Erythroblast (primary cell): ENCODE data around the gene FAU.
A peak's percentile ranks its signal among the peaks of the same experiment; 100 is the strongest.

Source experiments
- DNase-seq, 2 experiments: peaks; one replicate each; lab custom pipeline; 2025; lab: John Stamatoyannopoulos, UW
- GATA1 ChIP-seq: IDR thresholded peaks from 2 replicates; pipeline ENCODE4 v1.6.1; 2011; ENCODE audit warnings: low read depth, mild to moderate bottlenecking, control low read depth, low read length, moderate library complexity
- POLR2A ChIP-seq: IDR thresholded peaks from 2 replicates; pipeline ENCODE4 v1.6.1; 2011; ENCODE audit warnings: mild to moderate bottlenecking, low read length

The FAU gene

DNA sequence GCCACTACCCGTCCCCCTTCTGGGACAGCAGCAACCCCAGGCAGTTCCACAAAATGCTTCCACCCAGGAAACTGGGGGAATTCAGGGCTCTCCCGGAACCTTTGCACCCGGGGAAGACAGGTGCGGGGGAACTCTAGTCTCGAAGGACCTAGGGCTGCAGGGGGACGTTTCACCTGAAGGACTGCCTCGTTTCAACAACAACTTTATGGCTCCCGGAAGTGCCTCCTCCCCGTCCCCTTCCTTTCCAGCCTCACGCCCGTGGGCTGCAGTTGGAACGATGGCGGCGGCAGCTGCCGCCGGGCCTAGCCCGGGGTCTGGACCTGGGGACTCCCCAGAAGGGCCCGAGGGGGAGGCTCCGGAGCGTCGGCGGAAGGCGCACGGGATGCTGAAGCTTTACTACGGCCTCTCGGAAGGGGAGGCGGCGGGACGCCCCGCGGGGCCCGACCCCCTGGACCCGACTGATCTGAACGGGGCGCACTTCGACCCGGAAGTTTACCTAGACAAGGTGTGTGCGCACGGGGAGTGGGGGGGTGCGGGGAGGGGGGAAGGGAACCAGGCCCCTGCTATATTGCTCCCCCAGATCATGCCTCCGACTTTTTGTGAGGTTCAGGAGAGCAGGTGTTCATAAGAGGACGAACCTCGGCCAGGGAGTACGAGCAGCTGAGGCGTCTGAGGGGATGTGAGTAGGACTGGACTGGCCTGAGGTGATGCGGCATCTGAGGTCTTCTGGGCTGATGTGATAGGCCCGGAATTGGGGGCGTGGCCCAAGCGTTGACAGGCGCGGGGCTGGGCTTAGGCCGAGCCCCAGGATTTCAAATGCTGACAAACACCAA lies 25.7 kb downstream of the FAU start, which contains the start of gene VPS51:
TSS of gene VPS51 (plus strand) at position 241 of the 833 bp plus-strand sequence. CDS start at position 278, 37 bp downstream.
- peak; percentile 97 for DNase-seq
- TF ChIP-seq POLR2A: peak; percentile 80
- no peak for TF ChIP-seq GATA1

DNA sequence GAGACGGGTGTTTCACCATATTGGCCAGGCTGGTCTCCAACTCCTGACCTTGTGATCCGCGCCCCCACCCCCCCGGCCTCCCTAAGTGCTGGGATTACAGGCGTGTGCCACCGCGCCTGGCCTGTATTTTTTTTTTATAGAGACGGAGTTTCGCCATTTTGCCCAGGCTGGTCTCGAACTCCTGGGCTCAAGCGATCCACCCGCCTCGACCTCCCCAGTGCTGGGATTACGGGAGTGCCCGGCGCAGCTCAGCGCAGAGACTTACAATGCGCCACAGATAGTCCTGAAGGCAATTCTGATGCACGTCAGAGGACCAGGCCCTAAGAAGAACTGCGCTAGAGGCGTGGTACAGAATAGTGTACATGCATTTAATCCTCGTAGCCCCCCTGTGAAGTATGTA lies 26.5 kb downstream of the FAU start:
- DNase-seq: no peak
- TF ChIP-seq GATA1: no peak
- TF ChIP-seq POLR2A: no peak

DNA sequence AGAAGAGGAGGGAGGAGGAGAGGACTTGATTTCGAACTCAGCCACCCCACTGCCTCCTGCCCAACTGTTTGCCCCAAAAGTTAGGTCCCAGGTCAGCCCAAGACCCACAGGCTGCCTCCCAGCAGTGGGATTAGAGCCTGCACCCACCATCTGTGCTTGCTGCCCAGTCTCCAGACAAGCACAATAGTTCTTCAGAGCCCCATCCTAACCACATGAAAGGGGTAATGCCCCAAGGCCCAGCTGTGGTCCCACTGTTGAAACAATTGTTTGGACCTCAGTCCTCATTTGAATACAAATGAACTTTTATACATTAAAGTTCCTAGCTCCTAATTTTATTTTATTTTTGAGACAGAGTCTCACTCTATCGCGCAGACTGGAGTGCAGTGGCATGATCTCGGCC lies 31.3 kb downstream of the FAU start:
- TF ChIP-seq POLR2A: no peak
- no peak for TF ChIP-seq GATA1
- no peak for DNase-seq

DNA sequence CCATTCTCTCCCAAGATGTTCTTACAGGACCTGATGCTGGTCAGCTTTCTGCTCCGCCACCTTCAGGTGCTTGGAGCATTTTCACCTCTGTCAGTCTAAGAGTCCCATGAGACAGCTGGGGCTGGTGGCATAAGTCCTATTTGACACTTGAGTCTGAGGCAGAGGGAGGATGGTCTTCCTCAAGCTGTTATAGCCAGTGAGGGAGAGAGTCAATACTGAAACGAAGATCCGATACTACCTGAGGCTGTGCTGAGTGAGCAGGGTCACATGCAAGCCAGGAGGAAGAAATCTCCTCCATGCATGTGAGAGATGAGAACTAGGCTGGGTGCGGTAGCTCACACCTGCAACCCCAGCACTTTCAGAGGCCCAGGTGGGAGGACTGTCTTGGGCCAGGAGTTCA lies 32.3 kb downstream of the FAU start:
- TF ChIP-seq POLR2A: no peak
- no peak for TF ChIP-seq GATA1
- DNase-seq: no peak

DNA sequence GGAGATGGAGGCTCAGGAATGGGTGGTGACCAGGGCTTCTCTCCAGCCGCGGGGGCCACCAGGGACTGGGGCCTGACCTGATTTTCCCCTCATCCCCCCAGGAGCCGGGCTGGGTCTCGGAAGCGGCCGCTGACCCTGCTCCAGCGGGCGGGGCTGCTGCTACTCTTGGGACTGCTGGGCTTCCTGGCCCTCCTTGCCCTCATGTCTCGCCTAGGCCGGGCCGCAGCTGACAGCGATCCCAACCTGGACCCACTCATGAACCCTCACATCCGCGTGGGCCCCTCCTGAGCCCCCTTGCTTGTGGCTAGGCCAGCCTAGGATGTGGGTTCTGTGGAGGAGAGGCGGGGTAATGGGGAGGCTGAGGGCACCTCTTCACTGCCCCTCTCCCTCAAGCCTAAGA lies 34.1 kb downstream of the FAU start:
- TF ChIP-seq GATA1 (no peak), POLR2A (no peak)

DNA sequence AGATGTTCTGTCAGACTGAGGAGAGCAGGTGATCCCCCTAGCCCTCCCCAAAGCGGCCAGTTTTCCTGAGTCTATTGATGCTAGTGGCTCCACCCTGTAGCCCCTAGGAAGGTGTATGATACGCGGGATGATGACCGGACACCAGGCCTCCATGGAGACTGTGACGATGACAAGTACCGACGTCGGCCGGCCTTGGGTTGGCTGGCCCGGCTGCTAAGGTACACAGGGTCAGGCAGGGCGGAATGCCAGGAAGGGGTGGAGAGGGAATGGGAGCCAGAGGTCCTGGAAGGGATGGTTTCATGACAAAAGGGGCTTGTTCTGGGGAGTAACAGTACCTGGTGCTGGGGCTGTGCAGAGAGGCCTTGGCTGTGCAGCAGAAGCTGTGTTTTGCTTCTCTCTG lies 34.7 kb downstream of the FAU start:
- no peak for DNase-seq
- TF ChIP-seq GATA1 (no peak), POLR2A (no peak)

More for the DNA sequence above, 34.1 kb downstream of the FAU start:
- DNase-seq: no peak

DNA sequence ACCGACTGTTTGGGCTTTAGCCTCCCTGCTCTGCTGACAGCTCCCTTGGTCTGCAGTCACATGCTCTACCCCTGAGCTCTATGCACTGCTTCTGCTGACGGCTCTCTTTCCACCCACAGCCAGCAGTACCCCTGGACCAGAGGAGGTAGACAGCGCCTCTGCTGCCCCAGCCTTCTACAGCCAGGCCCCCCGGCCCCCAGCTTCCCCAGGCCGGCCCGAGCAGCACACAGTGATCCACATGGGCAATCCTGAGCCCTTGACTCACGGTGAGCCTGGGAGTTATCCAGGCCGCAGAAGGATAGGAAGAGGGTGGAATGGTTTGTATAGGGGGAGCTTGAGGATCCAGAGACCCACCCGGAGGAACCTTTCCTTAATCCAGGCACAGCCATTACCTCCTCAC lies 35.1 kb downstream of the FAU start:
- TF ChIP-seq GATA1 (no peak), POLR2A (no peak)
- no peak for DNase-seq

DNA sequence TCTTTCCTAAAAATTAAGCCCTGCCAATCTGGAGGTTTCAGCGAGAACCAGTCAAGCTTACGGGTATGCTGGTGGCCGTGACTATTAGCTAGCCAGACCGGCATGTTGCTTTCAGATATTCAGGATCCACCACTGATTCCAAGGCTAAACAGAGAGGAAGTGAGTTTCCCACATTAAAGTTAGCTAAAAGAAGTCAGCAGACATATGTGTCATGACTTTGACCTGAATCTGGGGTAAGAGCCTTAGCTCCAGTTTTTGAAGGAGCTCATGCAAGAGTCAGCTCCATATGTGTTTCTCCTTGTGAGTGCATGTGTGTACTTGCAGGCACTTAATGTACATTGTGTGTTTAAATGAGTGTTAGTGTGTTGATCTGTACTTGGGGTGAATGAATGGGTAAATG lies 36.5 kb downstream of the FAU start:
- DNase-seq: no peak
- TF ChIP-seq GATA1: no peak
- no peak for TF ChIP-seq POLR2A

DNA sequence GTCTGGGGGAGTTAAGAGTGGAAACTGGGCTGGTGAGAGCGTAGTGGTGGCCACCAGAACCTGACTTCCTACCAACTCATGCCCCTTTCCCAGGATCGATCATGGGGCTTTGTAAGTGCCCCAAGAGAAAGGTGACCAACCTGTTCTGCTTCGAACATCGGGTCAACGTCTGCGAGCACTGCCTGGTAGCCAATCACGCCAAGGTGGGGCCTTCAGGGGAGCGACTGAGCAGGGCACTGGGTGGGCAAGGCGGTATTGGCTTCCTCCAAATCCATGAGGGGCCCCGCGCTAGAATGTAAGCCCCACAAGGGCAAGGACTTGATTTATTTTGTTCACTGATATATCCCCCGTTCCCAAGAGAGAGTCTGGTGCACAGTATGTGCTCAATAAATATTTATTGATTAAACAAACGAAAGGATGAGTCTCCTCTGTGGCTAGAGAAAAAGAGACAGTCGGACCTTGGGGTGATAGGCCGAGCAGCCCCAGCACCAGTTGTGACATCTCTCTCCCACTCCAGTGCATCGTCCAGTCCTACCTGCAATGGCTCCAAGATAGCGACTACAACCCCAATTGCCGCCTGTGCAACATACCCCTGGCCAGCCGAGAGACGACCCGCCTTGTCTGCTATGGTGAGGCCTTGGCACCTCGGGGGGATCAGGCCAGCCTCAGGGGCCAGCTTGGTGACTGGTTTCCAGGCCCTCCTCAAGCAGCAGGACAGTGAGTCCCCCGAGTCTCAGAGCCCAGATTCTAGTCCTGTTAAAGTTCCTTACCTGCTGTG lies 37.1 kb downstream of the FAU start:
- TF ChIP-seq POLR2A (no peak), GATA1 (no peak)
- no peak for DNase-seq

DNA sequence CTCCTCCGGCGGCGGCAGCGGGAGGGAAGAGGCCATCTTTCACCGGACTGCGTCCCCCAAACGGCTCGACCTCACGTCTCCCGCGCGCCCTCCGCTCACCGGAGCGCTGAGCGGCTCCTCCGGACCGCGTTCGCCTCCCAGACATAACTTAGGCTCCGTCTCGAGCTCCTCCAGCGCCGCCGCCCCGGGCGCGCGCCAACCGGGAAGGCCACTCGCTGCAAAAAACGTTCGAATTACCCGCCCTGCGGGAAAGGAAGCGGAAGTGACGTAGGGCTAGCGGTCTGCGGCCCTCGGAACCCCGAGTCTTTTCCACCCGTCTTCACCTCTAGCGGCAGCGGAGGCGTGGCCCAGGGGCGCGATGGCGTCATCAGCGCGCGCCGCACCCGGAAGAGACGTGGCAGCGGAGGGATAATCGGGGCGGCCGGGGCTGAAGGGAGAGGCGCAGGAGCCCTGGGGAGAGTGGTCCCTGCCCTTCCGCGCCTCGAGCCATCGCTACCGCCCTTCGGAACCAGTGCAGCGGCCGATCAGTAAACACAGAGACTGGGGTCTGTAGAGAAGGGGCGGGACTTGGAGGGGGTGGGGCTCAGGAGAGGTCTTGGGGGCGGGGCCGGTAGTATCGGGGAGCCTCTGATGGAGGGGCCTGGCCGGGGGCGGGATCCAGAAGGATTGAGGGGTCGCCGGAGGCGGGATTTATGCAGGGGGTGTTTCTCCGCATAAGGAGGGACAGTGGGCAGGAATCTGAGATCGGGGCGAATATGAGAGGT lies 37.9 kb downstream of the FAU start, which contains the start of the genes CDCA5 and ZFPL1:
TSS of gene CDCA5 (minus strand) at position 207 of the 764 bp plus-strand sequence. CDS start at position 145, 62 bp downstream.
TSS of gene ZFPL1 (plus strand) at position 389 of the 764 bp plus-strand sequence. CDS start 477 bp downstream, outside the sequence.
- TF ChIP-seq POLR2A (peak; percentile 93), GATA1 (no peak)
- DNase-seq: peak; percentile 98 to 99

DNA sequence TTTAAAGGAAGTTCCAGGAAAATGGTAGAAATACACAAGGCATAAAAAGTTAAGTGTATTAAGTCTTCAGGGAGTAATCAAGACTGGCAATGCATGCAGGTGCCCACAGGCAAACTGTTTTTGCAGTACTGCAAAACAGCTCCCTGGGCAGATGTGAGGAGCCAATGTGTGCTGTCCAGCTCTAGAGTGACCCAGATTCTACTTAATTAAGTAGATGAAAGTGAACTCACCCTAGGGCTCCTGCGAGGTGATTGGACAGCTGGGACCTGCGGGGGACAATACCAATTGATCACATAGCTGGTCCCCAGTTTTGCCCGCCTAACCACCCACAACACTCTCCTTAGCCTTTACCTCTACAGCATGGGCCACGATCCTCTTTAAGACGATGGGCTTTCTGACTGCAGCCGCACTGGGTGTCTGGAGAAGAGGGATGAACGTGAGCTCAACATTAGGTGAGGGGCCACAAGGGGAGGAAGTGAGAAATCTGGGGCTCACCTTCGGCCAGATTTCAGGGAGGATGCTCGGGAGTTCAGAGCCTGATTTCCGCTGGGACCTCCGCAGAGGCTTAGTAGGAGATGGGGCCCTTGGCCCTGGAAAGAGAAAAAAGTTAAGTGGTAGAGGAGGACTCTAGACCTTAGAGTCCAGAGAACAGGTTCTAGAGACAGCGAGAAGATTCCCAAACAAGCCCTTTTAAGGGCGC lies 38.6 kb downstream of the FAU start:
- peak; percentile 43 to 62 for DNase-seq

DNA sequence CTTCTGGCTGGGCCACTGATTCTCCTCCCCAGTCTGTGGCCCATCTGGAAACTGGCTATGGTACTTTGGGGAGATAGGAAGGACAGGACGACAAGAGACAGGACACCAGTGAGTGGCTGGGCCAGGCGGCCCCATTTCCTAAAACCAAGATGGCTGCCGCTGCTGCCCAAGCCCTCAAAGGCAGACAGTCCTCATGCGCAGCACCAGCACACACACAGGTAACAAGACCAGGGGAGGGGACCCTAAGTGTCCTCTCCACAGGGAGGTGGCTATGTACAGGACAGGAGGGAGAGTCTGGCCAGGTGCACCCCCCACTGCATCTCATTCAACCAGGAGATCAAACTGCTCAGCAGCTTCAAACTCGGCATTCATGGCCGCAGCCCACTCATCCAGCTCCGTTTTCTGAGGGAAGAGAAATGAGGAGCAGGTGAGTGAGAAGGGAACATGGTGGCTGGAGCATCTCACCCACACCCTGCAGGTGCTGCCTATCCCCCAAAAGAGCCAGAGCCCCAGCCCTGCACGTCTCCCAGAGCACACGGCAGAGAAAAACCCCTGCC lies 43.1 kb downstream of the FAU start:
- no peak for TF ChIP-seq POLR2A
- no peak for TF ChIP-seq GATA1
- no peak for DNase-seq

More for the DNA sequence above, 38.6 kb downstream of the FAU start:
- TF ChIP-seq POLR2A: no peak
- TF ChIP-seq GATA1: no peak
